Naive B cell (primary cell): ENCODE measurements around the gene FAM110D. TPM values are rescaled to one million over a fixed set of nuclear protein-coding genes. Genes with fewer than 3 reads are reported as not detected.

ENCODE experiments used
- ATAC-seq, 2 donors: fragments of 150-1000 bp; cut with Tn5 transposase; 2 replicates each; pipeline ENCODE4 v1.10.0; 2021; ENCODE audit warnings: low read depth in 2 of 2, mild to moderate bottlenecking in 2 of 2, moderate library complexity in 2 of 2
- DNase-seq: peaks from one replicate; pipeline ENCODE4 v3.0.0; 2022
- H3K27ac Mint-ChIP-seq, 6 donors: one replicate each; pipeline ENCODE4 v1.8.0; 2020 to 2022; ENCODE audit warnings: mild to moderate bottlenecking in 6 of 6, mixed read lengths in 6 of 6, moderate library complexity in 5 of 6, inconsistent platforms in 2 of 6
- H3K27me3 Mint-ChIP-seq, 3 donors: one replicate each; pipeline ENCODE4 v1.8.0; 2021 to 2022; ENCODE audit warnings: mixed read lengths in 3 of 3, mild to moderate bottlenecking in 1 of 3
- H3K36me3 Mint-ChIP-seq, 2 donors: one replicate each; pipeline ENCODE4 v1.8.0; 2020 to 2022; ENCODE audit warnings: mixed read lengths in 2 of 2, inconsistent platforms in 1 of 2, mild to moderate bottlenecking in 1 of 2
- H3K4me1 Mint-ChIP-seq, 3 donors: one replicate each; pipeline ENCODE4 v1.8.0; 2020 to 2022; ENCODE audit warnings: mixed read lengths in 3 of 3, inconsistent platforms in 1 of 3, mild to moderate bottlenecking in 1 of 3, moderate library complexity in 1 of 3
- H3K4me3 Mint-ChIP-seq, 8 donors: one replicate each; pipeline ENCODE4 v1.8.0; 2020 to 2022; ENCODE audit warnings: mild to moderate bottlenecking in 8 of 8, mixed read lengths in 8 of 8, moderate library complexity in 8 of 8, inconsistent platforms in 2 of 8
- H3K9me3 Mint-ChIP-seq, 7 donors: one replicate each; pipeline ENCODE4 v1.8.0; 2020 to 2022; ENCODE audit warnings: mixed read lengths in 7 of 7, mild to moderate bottlenecking in 5 of 7, inconsistent platforms in 2 of 7, moderate library complexity in 1 of 7
- polyA plus RNA-seq, 6 donors: library from polyadenylated mRNA; unstranded; fragments of 300-500 nt; fragmentation: Illumina TruSeq; gene quantifications; one replicate each; pipeline ENCODE4 v1.2.3, GENCODE V29; 2021; ENCODE audit warnings: low read depth in 6 of 6

FAM110D gene
- polyA plus RNA-seq, 6 donors from 2014 or later = not detected

DNA sequence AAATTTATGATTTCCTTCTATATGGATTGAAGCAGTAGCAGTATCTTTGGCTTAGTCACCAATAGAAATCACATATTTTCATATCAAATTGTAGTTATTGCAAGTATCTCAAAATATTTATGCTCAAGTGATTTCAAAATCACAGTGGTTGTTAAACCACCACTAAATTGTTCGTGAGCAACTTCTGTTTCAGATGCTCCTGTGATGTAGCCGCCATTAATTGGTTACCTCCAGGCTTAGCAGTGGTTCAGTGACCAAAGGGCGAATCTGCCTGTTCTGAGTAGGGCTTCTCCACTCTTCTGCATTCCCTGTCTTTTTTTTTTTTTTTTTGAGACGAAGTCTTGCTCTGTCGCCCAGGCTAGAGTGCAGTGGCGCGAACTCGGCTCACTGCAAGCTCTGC is 16.5 kb downstream of the FAM110D start:
- Mint-ChIP-seq H3K4me1 (peaks cover 3 to 11% (median 7%) of the 10 kb centered on the region in 3 donors), H3K27ac (no peak overlapping the region), H3K4me3 (no peak overlapping the region), H3K9me3 (no peaks in the 10 kb centered on the region), H3K36me3 (no peaks in the 10 kb centered on the region), H3K27me3 (no peaks in the 10 kb centered on the region)
- no peak for DNase-seq
- no peak for ATAC-seq

DNA sequence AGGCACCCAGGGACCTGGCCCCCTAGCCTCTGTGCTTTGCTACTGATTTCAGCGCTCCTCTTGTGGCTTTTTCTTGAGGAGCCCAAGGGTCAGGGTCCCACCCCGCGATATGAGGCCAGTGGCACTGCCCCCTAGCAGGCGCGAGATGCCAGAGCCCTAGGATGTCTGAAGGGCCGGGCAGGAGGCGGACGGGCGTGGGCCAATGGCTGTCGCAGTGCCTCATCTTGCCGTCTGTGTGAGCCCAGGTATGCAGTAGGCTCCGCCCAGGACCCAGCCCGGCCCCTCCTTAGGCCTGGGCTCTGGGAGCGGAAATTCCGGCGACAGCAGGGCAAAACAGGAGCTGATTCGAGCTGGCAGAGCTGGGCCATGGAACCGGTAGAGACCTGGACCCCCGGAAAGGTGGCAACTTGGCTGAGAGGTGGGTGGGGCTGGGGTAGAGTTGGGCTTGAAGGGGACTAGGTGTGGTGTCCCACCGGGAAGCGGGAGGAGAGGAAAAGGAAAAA is 18.4 kb downstream of the FAM110D start, which contains the start of gene CNKSR1:
Gene CNKSR1 (plus strand): TSS at position 310 of the 503 bp plus-strand sequence. CDS start 57 bp downstream, at position 367.
- no peaks in the 10 kb centered on the region for H3K9me3 Mint-ChIP-seq
- no peaks in the 10 kb centered on the region for H3K4me1 Mint-ChIP-seq
- no peak within 1 kb of the TSS for H3K4me3 Mint-ChIP-seq
- no peaks in the 10 kb centered on the region for H3K36me3 Mint-ChIP-seq
- DNase-seq (no peak), ATAC-seq (no peak)
- H3K27me3 Mint-ChIP-seq = no peaks in the 10 kb centered on the region
- no peak within 1 kb of the TSS for H3K27ac Mint-ChIP-seq

DNA sequence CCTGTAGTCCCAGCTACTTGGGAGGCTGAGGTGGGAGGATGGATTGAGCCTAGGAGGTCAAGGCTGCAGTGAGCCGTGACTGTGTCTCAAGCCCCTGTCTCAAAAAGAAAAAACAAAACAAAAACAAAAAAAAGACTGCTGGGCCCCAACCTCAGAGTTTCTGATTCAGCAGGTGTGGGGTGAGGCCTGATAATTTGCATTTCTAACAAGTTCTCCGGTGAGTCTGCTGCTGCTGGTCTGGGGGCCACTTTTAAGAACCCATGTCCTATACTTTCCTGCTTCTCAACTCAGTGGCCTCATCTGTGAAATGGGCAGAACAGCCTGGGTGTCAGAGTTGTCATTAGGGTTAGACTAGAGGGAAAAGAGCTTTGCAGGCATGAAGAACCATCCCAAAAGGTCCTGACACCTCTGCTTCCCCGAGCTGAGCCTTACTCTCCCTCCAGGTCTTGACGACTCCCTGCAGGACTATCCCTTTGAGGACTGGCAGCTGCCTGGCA is 21.2 kb downstream of the FAM110D start:
- H3K27me3 Mint-ChIP-seq = no peaks in the 10 kb centered on the region
- H3K36me3 Mint-ChIP-seq = no peaks in the 10 kb centered on the region
- H3K4me1 Mint-ChIP-seq = no peaks in the 10 kb centered on the region
- no peak overlapping the region for H3K27ac Mint-ChIP-seq
- H3K4me3 Mint-ChIP-seq = no peak overlapping the region
- H3K9me3 Mint-ChIP-seq = no peaks in the 10 kb centered on the region
- no peak for ATAC-seq
- no peak for DNase-seq

DNA sequence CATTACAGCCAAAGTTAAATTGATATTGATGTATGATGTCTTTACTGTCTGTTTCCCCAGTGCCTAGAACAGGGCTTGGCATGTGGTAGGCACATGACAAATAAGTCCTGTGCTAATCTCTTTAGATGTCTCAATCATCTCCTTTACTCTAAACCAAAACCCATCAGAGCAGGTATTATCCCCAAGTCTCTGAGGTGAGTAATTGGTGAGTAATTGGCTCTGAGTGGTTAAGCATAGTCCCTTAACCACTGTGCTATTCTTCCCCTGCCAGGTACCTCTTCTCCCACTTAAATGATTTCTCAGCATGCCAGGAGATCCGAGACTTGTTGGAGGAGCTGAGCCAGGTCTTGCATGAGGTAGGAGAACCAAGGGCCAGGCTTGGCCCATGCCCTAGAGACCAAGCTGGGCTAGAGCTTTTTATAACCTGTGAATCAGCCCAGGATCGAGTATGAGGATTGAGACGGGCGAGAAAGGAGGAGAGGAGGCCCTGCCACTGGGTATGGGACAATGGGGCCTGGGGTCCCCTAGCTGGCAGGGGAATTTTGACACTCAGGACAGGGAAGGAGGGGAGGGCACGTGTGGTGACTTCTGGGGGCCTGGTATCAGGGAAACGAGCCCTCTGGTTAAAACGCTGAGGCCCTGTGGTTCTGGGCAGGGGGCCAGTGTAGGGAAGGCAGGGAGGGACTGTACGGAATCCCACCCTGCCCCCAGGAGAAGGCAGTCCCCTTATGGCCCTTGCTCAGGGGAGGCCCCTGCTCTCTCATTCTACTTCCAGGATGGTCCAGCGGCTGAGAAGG is 22.9 kb downstream of the FAM110D start:
- DNase-seq = no peak
- no peaks in the 10 kb centered on the region for H3K9me3 Mint-ChIP-seq
- no peak overlapping the region for H3K4me3 Mint-ChIP-seq

DNA sequence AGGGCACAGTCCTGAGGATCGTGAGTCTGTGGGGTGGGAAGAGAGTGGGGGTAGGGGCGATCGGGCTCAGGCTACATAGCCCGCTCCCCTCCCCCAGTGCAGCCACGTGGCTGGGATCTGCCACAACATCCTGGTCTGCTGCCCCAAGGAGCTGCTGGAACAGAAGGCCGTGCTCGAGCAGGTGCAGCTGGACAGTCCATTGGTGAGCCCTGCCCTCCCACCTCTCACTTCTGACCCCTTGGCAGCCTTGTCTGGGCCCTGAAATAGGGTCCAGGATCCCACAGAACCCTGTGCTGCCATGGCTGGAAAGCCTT is 23.5 kb downstream of the FAM110D start:
- H3K9me3 Mint-ChIP-seq = no peaks in the 10 kb centered on the region
- no peak for DNase-seq
- H3K4me3 Mint-ChIP-seq = no peak overlapping the region
- H3K27ac Mint-ChIP-seq = no peak overlapping the region
- no peak for ATAC-seq
- H3K36me3 Mint-ChIP-seq = no peaks in the 10 kb centered on the region
- H3K27me3 Mint-ChIP-seq = no peaks in the 10 kb centered on the region
- no peaks in the 10 kb centered on the region for H3K4me1 Mint-ChIP-seq

More for the DNA sequence above, 22.9 kb downstream of the FAM110D start:
- H3K27me3 Mint-ChIP-seq = no peaks in the 10 kb centered on the region
- no peaks in the 10 kb centered on the region for H3K36me3 Mint-ChIP-seq
- ATAC-seq = no peak
- H3K4me1 Mint-ChIP-seq = no peaks in the 10 kb centered on the region
- H3K27ac Mint-ChIP-seq = peak overlapping the region in 1 of 6 donors; percentile 66

DNA sequence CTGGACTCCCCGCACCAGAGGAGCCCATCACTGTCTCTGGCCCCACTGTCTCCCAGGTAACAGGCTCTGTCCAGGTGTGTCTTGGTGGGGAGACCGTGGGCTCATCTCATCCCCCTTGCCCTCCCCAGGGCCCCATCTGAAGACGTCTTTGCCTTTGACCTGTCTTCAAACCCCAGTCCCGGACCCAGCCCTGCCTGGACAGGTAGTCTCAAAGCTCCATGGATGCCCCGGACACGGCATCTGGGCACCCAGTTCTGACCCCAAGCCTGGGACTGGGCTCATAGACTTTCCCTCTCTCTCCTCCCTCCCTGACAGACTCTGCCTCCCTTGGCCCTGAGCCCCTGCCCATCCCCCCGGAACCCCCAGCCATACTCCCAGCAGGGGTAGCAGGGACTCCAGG is 25.2 kb downstream of the FAM110D start:
- Mint-ChIP-seq H3K27me3 (no peaks in the 10 kb centered on the region), H3K4me1 (no peaks in the 10 kb centered on the region), H3K36me3 (no peaks in the 10 kb centered on the region), H3K9me3 (no peaks in the 10 kb centered on the region), H3K4me3 (no peak overlapping the region), H3K27ac (no peak overlapping the region)
- ATAC-seq (no peak), DNase-seq (no peak)

DNA sequence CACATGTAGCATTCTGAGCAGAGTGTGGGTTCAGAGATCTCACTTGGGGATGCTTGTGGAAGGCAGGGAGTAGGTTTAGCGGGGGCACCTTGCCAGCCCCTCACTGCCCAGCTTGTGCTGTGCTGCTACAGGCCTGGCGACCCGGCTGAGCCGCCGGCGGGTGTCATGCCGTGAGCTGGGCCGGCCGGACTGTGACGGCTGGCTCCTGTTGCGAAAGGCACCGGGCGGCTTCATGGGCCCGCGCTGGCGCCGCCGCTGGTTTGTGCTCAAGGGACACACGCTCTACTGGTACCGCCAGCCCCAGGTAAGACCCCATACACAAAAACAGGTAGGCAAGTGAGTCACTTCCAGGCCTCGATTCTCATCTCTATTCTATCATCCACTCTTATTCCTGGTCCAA is 26.0 kb downstream of the FAM110D start:
- ATAC-seq (no peak), DNase-seq (no peak)
- Mint-ChIP-seq H3K4me3 (no peak overlapping the region), H3K9me3 (no peaks in the 10 kb centered on the region), H3K36me3 (no peaks in the 10 kb centered on the region), H3K4me1 (no peaks in the 10 kb centered on the region), H3K27ac (no peak overlapping the region), H3K27me3 (no peaks in the 10 kb centered on the region)

DNA sequence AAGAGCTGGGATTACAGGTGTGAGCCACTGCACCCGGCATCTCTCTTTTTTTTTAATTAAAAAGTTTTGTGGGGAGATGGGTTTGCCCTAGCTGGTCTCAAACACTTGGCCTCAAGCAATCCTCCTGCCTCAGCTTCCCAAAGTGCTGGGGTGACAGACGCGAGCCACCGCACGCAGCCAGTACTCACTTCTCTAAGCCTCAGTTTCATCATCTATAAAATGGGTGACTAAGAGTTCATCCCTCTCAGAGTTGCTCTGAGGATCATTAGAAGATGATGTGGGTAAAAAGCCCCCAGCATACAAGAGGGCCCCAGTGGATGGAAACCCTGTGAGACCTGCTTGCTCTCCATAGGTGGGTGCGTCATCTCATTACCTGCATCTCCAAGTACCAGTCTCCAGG is 29.0 kb downstream of the FAM110D start:
- Mint-ChIP-seq H3K27me3 (no peaks in the 10 kb centered on the region), H3K4me1 (no peaks in the 10 kb centered on the region), H3K36me3 (no peaks in the 10 kb centered on the region), H3K27ac (no peak overlapping the region), H3K9me3 (no peaks in the 10 kb centered on the region), H3K4me3 (no peak overlapping the region)
- DNase-seq (no peak), ATAC-seq (no peak)

DNA sequence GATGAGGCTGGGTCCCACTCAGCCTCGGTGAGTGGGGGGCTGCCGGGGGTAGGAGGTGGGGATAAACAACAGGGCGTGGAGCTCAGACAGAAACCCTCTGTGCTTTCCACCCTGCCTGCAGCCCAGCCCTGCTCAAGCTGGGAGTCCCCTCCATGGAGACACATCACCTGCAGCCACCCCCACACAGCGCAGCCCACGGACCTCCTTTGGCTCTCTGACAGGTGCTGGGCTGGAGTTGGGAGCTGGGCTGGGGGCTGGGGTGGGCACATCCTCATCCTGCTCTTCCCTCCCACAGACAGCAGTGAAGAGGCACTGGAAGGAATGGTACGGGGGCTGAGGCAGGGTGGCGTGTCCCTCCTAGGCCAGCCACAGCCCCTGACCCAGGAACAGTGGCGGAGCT is 29.6 kb downstream of the FAM110D start:
- H3K27me3 Mint-ChIP-seq = no peaks in the 10 kb centered on the region

DNA sequence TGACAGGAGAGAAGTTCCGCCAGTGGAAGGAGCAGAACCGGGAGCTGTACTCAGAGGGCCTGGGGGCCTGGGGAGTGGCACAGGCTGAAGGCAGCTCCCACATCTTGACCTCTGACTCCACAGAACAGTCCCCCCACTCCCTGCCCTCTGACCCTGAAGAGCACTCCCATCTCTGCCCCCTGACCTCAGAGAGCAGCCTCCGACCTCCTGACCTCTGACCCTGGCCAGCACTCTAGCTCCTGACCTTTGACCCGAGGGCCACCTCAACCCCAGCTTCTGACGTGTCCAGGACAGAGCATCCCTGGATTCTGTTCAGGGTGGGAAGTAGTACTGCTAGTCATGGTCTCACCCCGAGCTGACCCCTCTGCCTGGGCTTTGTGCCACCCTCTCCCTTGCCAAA is 30.5 kb downstream of the FAM110D start:
- Mint-ChIP-seq H3K4me3 (peak overlapping the region in 1 of 8 donors; percentile 29), H3K27ac (peak overlapping the region in 2 of 6 donors; percentile 34 to 67), H3K27me3 (no peaks in the 10 kb centered on the region), H3K36me3 (no peaks in the 10 kb centered on the region), H3K9me3 (no peaks in the 10 kb centered on the region), H3K4me1 (no peaks in the 10 kb centered on the region)
- ATAC-seq (no peak), DNase-seq (no peak)

More for the DNA sequence above, 29.6 kb downstream of the FAM110D start:
- no peaks in the 10 kb centered on the region for H3K36me3 Mint-ChIP-seq
- H3K27ac Mint-ChIP-seq = no peak overlapping the region
- H3K4me3 Mint-ChIP-seq = no peak overlapping the region
- DNase-seq (no peak), ATAC-seq (no peak)
- no peaks in the 10 kb centered on the region for H3K4me1 Mint-ChIP-seq
- no peaks in the 10 kb centered on the region for H3K9me3 Mint-ChIP-seq

DNA sequence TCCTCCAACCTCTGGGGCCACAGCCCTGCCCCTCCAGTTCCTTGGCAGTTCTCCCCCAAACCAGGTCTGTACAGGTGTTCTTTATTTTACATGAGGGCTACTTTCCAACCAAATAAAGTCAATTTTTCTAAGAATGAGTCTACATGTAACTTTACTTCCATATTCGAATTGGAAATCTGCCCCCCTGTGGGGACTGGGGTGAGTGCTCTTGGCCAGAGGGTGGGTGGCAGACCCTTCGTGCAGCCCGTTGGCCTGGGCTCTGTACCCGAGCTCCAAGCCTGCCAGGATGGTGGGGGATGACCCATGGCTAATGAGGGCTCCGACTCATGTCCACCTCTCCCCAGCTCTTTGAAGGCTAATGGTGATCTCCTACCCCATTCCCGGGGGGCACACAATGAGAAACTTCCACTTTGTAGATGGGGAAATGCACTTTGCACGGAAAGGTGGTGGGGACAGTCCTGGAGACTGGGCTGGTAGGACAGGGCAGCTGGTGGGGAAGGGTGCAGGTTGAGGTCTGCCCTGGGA is 30.9 kb downstream of the FAM110D start:
- DNase-seq (no peak), ATAC-seq (no peak)
- Mint-ChIP-seq H3K36me3 (no peaks in the 10 kb centered on the region), H3K27me3 (no peaks in the 10 kb centered on the region), H3K4me1 (no peaks in the 10 kb centered on the region), H3K4me3 (no peak overlapping the region), H3K27ac (peak overlapping the region in 1 of 6 donors; percentile 34), H3K9me3 (no peaks in the 10 kb centered on the region)

DNA sequence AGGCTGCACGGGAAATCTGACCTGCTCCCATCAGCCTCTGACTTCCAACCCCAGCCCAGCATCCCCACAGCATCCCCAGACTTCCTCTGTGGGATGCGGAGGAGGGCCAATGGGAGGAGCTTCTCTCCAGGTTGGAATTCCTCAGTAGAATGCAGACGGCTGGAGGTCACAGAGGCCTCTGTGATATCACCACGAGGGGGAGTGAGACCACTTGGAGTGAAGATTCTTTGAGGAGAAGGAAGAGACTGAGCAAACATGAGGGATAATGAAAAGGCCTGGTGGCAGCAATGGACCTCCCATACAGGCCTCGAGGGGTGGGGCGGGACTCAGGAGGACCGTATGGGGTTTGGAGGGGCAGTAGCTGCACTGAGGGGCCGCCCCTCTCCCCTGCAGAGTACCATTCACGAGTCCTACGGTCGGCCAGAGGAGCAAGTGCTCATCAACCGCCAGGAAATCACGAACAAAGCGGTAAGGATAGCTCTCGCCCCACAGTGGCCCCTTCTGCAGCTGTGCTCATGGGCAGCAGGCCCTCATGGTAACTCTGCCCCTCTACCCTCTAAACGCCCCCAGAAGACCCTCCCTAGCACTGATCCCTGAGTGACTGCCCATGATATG is 31.6 kb downstream of the FAM110D start, which contains the start of gene CATSPER4:
Gene CATSPER4 (plus strand): TSS at position 230 of the 615 bp plus-strand sequence. CDS start 26 bp downstream, at position 256.
- ATAC-seq (no peak), DNase-seq (no peak)
- Mint-ChIP-seq H3K4me3 (peak within 1 kb of the TSS in 1 of 8 donors; percentile 29), H3K36me3 (no peaks in the 10 kb centered on the region), H3K9me3 (no peaks in the 10 kb centered on the region), H3K4me1 (no peaks in the 10 kb centered on the region), H3K27me3 (no peaks in the 10 kb centered on the region), H3K27ac (peak within 1 kb of the TSS in 2 of 6 donors; percentile 34 to 67)

DNA sequence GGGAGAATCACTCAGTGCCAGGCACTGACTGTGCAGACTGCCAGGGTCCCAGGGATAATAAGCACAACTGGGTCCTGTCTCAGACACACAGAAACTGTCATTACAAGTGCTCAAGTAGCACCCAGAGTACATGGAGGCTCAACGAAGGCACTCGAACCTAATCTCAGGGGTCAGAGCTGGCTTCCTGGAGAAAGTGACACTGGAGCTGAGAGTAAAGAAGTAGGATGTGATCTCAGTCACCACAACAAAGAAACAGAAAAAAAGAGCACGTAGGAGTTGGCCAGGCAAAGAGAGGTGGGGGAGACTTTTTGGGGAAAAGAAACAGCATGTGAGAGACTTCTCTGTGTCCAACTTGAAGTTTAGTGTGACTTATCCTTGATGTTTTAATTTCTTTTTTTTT is 32.9 kb downstream of the FAM110D start:
- Mint-ChIP-seq H3K9me3 (no peaks in the 10 kb centered on the region), H3K27me3 (no peaks in the 10 kb centered on the region), H3K4me3 (peak overlapping the region in 1 of 8 donors; percentile 22), H3K27ac (no peak overlapping the region), H3K36me3 (no peaks in the 10 kb centered on the region), H3K4me1 (no peaks in the 10 kb centered on the region)
- no peak for ATAC-seq
- DNase-seq = no peak

DNA sequence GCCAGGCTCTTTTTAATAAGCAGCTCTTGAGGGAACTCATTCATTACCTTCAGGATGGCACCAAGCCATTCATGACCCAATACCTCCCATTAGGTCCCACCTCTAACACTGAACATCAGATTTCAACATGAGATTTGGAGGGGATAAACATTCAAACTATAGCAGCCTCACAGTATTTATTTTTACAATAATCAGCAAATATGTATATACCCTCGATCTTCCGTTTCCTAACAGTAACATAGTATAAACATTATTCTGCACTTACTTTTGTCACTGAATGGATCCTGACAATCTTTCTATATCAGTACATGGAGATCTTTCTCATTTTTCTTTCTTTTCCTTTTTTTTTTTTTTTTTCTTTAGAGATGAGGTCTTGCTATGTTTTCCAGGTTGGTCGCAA is 36.9 kb downstream of the FAM110D start:
- DNase-seq = no peak
- no peak overlapping the region for H3K4me3 Mint-ChIP-seq
- no peaks in the 10 kb centered on the region for H3K36me3 Mint-ChIP-seq
- H3K4me1 Mint-ChIP-seq = peaks cover 0 to 2% (median 0%) of the 10 kb centered on the region in 3 donors
- no peak for ATAC-seq
- H3K9me3 Mint-ChIP-seq = no peaks in the 10 kb centered on the region
- no peak overlapping the region for H3K27ac Mint-ChIP-seq
- H3K27me3 Mint-ChIP-seq = peaks cover 0 to 11% (median 6%) of the 10 kb centered on the region in 3 donors
